ENCODE measurements around the gene PLXNA4. TPM values are rescaled to one million over a fixed set of nuclear protein-coding genes. Genes with fewer than 3 reads are reported as not detected.
"Not testable (repeated sequence)": the region's sequence is repeated elsewhere in the genome, so short reads cannot be mapped to it uniquely, and the experiment has no call there.

The PLXNA4 gene
- total and polyA plus RNA-seq, 2 donors (not counting 1 experiment from before 2014, with no cell fraction given) = not detected

DNA sequence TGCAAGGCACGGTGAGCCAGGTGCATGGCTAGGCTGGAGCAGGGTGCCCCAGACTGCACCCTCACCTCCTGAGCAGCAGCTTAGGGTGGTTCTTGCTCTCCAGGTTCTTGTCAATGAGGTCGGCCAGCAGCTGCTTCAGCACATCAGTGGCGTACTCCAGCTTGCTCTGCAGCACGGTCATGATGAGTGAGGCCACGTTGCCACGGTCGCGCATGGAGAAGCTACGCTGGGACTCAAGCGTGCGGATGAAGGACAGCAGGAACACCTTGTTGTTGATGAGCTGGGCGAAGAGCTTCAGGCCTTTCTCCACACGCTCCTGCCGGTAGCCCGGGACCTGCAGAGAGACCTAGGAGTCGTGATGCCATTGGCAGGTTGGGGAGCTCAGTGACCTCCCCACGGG, 408.0 kb downstream of the PLXNA4 start:
- H3K27me3 Mint-ChIP-seq = no peaks in the 10 kb centered on the region
- no peak overlapping the region for H2AFZ ChIP-seq (ENCODE audit: insufficient read depth, low read depth, low read length, poor library complexity, severe bottlenecking)
- DNase-seq (no peak), ATAC-seq (ENCODE audit: low read depth) (no peak)
- TF ChIP-seq EZH2 (IDR thresholded peaks at IDR 0.05; ENCODE audit: borderline replicate concordance, insufficient read depth, low read depth, low read length, poor library complexity, severe bottlenecking) = no peak
- no peak for TF ChIP-seq CTCF (IDR thresholded peaks at IDR 0.05)
- no peaks in the 10 kb centered on the region for H3K27me3 ChIP-seq (replicated peaks in 1 of 4; ENCODE audit: control extremely low read depth in 1 of 4, control insufficient read depth in 3 of 4, insufficient read depth in 4 of 4, low read length in 3 of 4)
- H3K4me3 Mint-ChIP-seq = no peak overlapping the region
- H3K9ac ChIP-seq (ENCODE audit: low read length) = no peak overlapping the region
- H3K4me1 Mint-ChIP-seq = no peaks in the 10 kb centered on the region
- peaks cover 0 to 6% (median 0%) of the 10 kb centered on the region in 3 donors for H3K9me3 ChIP-seq (ENCODE audit: control extremely low read depth in 1 of 3, control insufficient read depth in 2 of 3, insufficient read depth in 1 of 3, low read length in 2 of 3)
- intact Hi-C loops (cut with micrococcal nuclease) = no loop called here
- ChIA-PET CTCF (no interaction called here), POLR2A (no interaction called here)
- no peak overlapping the region for H3K4me2 ChIP-seq (replicated peaks; ENCODE audit: low read depth, low read length, poor library complexity, severe bottlenecking)
- H4K20me1 ChIP-seq (ENCODE audit: control insufficient read depth, insufficient read depth, low read length, poor library complexity, severe bottlenecking) = no peaks in the 10 kb centered on the region
- H3K36me3 ChIP-seq (replicated peaks in 1 of 2; ENCODE audit: control extremely low read depth in 1 of 2, control insufficient read depth in 1 of 2, extremely low read depth in 1 of 2, insufficient read depth in 2 of 2, low read length in 1 of 2) = no peaks in the 10 kb centered on the region
- H3K27ac Mint-ChIP-seq = no peak overlapping the region
- no peak overlapping the region for H3K27ac ChIP-seq (ENCODE audit: low read length in 2 of 2)
- 91% methylated on average over 17 of the region's 17 CpGs for WGBS (ENCODE audit: insufficient coverage)
- H3K79me2 ChIP-seq (ENCODE audit: control insufficient read depth, insufficient read depth, low read length) = no peaks in the 10 kb centered on the region
- H3K4me3 ChIP-seq (ENCODE audit: control extremely low read depth in 1 of 5, extremely low read depth in 1 of 5, insufficient read depth in 1 of 5, low read depth in 2 of 5, low read length in 4 of 5) = no peak overlapping the region
- no peaks in the 10 kb centered on the region for H3K4me1 ChIP-seq (ENCODE audit: control insufficient read depth in 2 of 2, insufficient read depth in 2 of 2, low read length in 2 of 2)
- H3K9me3 Mint-ChIP-seq (ENCODE audit: insufficient read depth) = no peaks in the 10 kb centered on the region

DNA sequence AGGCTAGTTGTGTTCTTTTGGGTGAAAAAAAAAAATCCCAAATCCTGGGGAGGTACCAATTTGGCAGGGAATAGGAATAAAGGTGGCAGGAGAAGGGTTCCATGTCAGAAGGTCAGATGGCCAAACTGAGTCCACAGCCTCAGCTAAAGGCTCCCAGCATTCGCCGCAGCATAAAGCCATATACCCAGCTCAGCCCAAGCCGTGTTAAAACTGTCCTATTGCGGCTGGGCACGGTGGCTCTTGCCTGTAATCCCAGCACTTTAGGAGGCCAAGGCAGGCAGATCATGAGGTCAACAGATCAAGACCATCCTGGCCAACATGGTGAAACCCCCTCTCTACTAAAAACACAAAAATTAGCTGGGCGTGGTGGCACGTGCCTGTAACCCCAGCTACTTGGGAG, 410.6 kb downstream of the PLXNA4 start:
- H3K9ac ChIP-seq (ENCODE audit: low read length); H3K27me3 Mint-ChIP-seq; H3K9me3 ChIP-seq (ENCODE audit: control extremely low read depth in 1 of 3, control insufficient read depth in 2 of 3, insufficient read depth in 1 of 3, low read length in 2 of 3); H3K27ac Mint-ChIP-seq; H3K4me1 Mint-ChIP-seq; ATAC-seq (ENCODE audit: low read depth); H2AFZ ChIP-seq (ENCODE audit: insufficient read depth, low read depth, low read length, poor library complexity, severe bottlenecking); DNase-seq; H3K9me3 Mint-ChIP-seq (ENCODE audit: insufficient read depth); H3K4me1 ChIP-seq (ENCODE audit: control insufficient read depth in 2 of 2, insufficient read depth in 2 of 2, low read length in 2 of 2); CTCF ChIA-PET; H3K27ac ChIP-seq (ENCODE audit: low read length in 2 of 2); H3K4me3 ChIP-seq (ENCODE audit: control extremely low read depth in 1 of 5, extremely low read depth in 1 of 5, insufficient read depth in 1 of 5, low read depth in 2 of 5, low read length in 4 of 5); H4K20me1 ChIP-seq (ENCODE audit: control insufficient read depth, insufficient read depth, low read length, poor library complexity, severe bottlenecking); intact Hi-C loops (cut with micrococcal nuclease); H3K36me3 ChIP-seq (replicated peaks in 1 of 2; ENCODE audit: control extremely low read depth in 1 of 2, control insufficient read depth in 1 of 2, extremely low read depth in 1 of 2, insufficient read depth in 2 of 2, low read length in 1 of 2); H3K27me3 ChIP-seq (replicated peaks in 1 of 4; ENCODE audit: control extremely low read depth in 1 of 4, control insufficient read depth in 3 of 4, insufficient read depth in 4 of 4, low read length in 3 of 4); H3K4me2 ChIP-seq (replicated peaks; ENCODE audit: low read depth, low read length, poor library complexity, severe bottlenecking); H3K4me3 Mint-ChIP-seq; H3K79me2 ChIP-seq (ENCODE audit: control insufficient read depth, insufficient read depth, low read length); POLR2A ChIA-PET: not testable (repeated sequence)
- WGBS (ENCODE audit: insufficient coverage) = 98% methylated on average over 7 of the region's 7 CpGs

All from B cell (primary cell).